HEK293T (cell line): ENCODE measurements around the gene ZKSCAN5.

ENCODE experiments used
- ARNT ChIP-seq: fragments of 450-650 bp; IDR thresholded peaks from 2 replicates; pipeline ENCODE4 v1.6.1; 2017; ENCODE audit warnings: mild to moderate bottlenecking
- BHLHE40 ChIP-seq: fragments of 450-650 bp; IDR thresholded peaks from 2 replicates; pipeline ENCODE4 v1.6.1; 2016; ENCODE audit warnings: mild to moderate bottlenecking, moderate library complexity, borderline replicate concordance
- CTBP1 ChIP-seq: fragments of 450-650 bp; IDR thresholded peaks from 2 replicates; pipeline ENCODE4 v1.6.1; 2016; ENCODE audit warnings: borderline replicate concordance
- FOXK2 ChIP-seq: fragments of 450-650 bp; IDR thresholded peaks from 2 replicates; pipeline ENCODE4 v1.6.1; 2016; ENCODE audit warnings: mild to moderate bottlenecking
- FOXM1 ChIP-seq: fragments of 450-650 bp; IDR thresholded peaks from 2 replicates; pipeline ENCODE4 v1.6.1; 2017; ENCODE audit warnings: mild to moderate bottlenecking, borderline replicate concordance
- L3MBTL2 ChIP-seq: fragments of 450-650 bp; conservative IDR thresholded peaks from 2 replicates; pipeline ENCODE4 v1.6.1; 2016; ENCODE audit warnings: mild to moderate bottlenecking
- NFRKB ChIP-seq: fragments of 450-650 bp; IDR thresholded peaks from 2 replicates; pipeline ENCODE4 v1.6.1; 2016; ENCODE audit warnings: mild to moderate bottlenecking, moderate library complexity
- SP1 ChIP-seq: fragments of 450-650 bp; IDR thresholded peaks from 2 replicates; pipeline ENCODE4 v1.6.1; 2017
- SUZ12 ChIP-seq: fragments of 450-650 bp; IDR thresholded peaks from 2 replicates; pipeline ENCODE4 v1.6.1; 2016; ENCODE audit warnings: mild to moderate bottlenecking
- TF ChIP-seq, protein P1 (sequence below): fragments of 450-650 bp; IDR thresholded peaks from 2 replicates; pipeline ENCODE4 v1.6.1; 2016

DNA sequence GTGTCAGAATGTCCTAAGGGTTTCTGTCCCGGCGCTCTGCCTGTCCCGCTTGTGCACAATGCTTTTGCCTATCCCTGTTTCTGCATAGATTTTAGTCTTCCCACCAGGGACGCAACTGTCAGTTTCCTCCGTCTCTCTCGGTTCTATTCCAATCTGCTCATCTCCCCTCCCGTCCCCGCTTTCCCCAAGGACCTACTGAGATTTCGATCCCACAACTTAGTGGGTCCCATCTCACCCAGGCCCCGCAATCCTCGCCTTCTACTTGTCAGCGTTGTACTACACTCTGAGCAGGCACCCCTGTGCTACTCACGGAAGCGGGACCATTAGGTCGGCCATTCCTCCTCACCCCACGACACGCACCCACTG is 53.5 kb downstream of the ZKSCAN5 start:
- TF ChIP-seq, protein P1, sequence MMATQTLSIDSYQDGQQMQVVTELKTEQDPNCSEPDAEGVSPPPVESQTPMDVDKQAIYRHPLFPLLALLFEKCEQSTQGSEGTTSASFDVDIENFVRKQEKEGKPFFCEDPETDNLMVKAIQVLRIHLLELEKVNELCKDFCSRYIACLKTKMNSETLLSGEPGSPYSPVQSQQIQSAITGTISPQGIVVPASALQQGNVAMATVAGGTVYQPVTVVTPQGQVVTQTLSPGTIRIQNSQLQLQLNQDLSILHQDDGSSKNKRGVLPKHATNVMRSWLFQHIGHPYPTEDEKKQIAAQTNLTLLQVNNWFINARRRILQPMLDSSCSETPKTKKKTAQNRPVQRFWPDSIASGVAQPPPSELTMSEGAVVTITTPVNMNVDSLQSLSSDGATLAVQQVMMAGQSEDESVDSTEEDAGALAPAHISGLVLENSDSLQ = no peak
- no peak for TF ChIP-seq FOXK2
- TF ChIP-seq FOXM1 = no peak
- no peak for TF ChIP-seq ARNT
- no peak for TF ChIP-seq SUZ12
- TF ChIP-seq L3MBTL2 = no peak
- no peak for TF ChIP-seq BHLHE40
- TF ChIP-seq NFRKB = no peak
- TF ChIP-seq CTBP1 = no peak
- no peak for TF ChIP-seq SP1
